Hematopoietic multipotent progenitor cell treated with erythropoietin and hydrocortisone succinate and interleukin-3 and kit ligand, for 15 days (in vitro differentiated cells): ENCODE results near the gene ARAP1.

Source experiments
- DNase-seq: peaks from one replicate; pipeline ENCODE4 v3.0.0-alpha.2; 2015; ENCODE audit warnings: low spot score

The ARAP1 gene

DNA sequence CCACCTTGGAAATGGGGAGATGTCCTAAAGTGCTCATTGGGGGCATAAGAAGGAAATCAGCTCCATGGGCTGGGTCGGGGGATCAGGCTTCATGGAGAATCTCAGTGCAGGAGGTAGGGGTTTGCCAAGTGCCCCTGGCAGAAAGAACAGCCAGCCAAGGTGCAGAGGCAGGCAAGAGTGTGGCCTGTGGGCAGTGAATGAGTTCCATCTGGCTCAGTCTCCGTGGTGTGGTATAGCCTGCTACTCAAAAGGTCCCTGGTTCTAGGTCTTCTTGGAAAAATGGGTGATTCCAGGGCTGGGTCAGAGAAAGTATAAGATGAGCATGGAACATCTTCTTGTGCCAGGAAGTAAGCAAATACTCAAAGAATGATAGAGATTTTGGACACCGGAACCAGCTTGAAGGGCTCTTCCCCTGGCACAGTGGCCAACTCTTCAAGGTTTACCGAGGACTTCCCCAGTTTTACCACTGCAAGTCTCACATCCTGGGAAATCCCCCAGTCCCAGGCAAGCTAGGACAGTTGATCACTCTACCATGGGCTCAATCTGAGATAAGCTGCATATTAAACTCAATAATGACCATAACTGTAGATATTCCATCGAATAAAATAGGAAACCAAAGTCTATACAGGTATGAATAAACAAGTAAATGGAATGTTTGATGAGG is 10.6 kb upstream of the ARAP1 start:
- DNase-seq: no peak

DNA sequence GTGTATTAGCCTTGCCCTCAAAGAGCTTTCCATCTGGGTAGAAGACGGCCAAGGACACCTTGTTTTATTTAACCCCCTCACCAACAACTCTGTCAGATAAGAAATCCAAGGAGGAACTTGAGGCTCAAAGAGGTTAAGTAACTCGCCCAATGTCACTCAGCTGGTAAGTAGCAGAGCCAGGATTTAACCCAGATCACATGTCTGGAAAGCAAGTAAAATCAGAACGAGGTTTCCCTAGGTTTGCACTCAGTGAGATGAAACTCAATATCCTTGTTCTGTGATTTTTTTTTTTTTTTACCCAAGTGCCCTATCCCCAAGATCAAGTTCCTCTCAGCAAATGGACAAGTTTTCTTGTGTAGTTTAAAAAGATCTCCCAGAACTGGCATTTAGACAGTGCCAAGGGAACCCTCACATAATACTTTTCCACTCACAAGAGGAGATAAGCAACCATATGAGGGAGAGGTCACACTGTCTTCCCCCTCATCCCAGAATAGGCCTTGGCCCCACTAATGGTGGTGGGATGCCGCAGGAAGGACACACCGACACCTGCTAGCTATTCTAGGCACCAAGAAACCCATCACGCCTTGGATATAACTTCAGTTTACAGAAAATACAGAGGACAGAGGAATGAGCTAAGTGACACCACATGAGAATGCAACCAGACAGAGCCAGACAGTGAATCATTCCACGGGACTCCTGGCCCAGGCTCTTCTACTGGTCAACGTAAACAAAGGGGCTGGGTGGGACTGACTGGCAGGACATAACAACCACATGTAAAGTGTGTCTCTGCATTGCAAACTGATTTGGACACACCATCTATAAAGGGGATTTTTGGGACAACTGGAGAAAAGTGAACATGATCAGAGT is 8.6 kb upstream of the ARAP1 start:
- no peak for DNase-seq

DNA sequence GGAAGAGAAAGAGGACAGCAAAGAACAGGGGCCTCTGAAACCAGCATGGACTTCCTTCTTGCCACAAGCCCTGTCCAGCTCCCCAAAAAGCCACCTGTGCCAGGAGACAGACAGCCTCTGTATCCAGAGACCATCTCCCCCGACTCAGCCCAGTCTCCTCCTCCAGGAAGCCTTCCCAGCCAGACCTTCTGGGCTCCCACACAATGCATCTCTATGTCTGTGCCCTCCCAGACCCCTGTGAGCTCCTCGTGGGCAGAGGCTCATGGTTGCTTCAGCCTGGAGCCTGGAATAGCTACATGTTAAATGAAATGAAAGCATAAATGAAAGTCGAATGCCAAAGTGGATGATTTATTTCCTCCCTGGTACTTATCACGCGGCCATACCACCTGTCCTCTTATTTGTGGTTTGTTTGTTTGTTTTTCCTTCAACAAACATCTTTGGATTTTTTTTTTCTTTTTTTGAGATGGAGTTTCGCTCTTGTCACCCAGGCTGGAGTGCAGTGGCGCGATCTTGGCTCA is 7.3 kb upstream of the ARAP1 start:
- no peak for DNase-seq

DNA sequence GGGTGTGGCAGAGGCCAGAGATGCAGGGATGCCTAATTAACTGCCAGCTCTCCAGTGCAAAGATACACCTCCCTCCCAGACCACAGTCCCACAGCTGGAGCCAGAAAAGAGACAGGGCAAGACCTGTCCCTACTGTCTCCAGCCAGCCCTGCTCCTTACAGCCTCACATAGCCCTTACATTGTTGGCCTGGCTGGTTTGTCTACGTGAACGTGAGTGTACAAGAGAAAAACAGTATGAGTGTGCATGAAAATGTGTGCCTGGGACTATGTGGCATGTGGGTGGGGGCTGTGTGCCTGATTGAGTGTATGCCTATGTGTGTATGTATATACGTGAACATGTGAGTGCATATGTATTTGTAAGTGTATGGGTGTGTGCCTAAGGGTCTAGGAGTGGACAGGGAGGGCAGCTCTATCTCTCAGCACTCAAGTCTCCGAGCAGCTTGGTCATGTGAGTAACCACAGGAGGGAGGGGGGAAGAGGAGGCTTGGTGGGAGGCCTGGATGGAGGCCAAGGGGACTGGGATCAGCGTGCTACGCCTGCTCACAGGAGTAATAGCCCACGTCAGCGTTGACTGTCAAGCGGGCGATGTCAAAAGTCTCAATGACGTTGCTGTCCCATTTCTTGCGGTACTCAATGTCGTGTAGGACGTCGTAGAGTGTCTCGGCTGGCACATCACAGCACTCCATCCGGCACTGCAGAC is 6.6 kb upstream of the ARAP1 start:
- peak; percentile 17 for DNase-seq

DNA sequence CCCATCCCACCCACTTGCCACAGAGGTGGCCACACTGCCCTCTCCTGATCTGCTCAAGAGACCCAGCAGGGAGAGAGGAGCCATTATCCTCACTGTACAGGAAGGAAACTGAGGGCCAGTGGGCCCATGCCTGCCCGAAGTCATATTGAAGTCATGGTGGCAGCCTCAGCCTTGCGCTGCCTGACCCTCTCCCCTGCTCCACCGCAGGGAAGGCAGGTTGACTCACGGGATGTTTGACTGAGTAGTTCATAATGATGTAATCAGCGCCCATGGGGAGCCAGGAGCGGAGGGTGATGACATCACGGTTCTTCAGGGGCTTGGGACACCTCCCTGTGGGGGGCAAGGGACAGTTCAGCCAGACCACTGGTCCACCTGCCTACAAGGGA is 6.1 kb upstream of the ARAP1 start:
- no peak for DNase-seq

DNA sequence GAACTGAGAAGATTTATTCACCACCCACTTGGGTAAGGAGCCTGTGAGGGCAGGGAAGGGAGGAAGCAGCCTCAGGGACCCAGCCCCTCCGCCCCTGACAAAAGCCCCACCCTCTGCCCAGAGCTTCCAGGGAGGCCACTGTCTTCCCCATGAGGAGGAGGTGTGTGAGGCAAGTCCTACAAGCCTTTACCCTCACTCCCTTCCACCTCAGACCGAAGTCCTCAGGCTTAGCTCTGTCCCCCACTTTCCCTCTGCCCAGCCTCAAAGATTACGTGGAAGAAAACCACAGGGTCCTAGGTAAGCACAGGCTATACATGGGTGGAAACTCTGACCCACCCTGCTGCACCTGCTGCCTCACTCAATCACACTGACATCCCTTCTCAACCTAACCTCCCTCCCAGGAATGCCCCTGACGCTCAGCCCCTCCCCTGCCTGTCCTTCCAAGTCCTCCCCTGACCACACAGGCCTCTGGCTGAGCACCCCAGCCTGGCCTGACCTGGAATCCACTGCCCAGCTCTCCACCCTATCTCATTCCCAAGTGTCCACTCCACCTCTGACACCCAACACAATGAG is 3.6 kb upstream of the ARAP1 start:
- no peak for DNase-seq

DNA sequence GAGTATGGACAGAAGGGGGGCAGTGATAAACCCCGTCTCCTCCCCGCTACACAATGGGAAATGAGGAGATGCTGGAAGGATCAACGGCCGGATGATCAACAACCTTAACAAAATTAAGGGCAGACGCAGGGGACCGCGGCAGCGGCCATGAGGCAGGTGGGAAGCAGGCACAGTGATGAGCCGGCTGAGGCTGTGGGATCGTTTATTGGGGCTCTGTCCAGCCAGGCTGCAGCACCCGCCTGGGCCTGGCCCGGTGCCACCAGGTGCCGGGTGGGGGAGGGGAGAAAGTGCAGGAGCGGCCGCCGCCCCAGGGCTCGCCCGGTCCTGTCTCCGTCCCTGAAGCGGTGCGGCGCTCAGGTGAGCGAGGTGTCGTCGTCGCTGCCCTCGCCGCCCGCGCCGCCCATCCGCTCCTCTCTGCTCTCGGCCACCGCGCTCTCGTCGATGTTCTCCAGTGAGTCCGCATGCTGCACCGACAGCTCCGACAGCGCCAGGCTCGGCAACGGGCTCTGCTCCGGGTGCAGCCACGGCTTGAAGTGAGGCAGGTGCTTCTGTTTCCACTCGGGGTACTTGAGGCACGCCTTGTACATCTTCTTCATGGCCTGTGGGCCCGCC is 2.4 kb upstream of the ARAP1 start:
- DNase-seq: no peak

DNA sequence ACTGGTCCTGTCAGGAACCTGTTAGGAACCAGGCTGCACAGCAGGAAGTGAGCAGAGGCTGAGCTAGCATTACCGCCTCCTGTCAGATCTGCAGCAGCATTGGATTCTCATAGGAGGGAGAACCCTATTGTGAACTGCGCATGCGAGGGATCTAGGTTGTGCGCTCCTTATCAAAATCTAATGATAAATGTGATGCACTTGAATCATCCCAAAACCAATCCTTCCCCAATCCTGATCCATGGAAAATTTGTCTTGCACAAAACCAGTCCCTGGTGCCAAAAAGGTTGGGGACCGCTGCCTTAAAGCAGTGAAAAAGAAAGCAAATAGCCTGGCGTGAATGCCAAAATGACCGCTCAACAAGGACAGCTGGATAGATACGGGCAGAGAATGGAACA is 1.9 kb upstream of the ARAP1 start:
- no peak for DNase-seq

DNA sequence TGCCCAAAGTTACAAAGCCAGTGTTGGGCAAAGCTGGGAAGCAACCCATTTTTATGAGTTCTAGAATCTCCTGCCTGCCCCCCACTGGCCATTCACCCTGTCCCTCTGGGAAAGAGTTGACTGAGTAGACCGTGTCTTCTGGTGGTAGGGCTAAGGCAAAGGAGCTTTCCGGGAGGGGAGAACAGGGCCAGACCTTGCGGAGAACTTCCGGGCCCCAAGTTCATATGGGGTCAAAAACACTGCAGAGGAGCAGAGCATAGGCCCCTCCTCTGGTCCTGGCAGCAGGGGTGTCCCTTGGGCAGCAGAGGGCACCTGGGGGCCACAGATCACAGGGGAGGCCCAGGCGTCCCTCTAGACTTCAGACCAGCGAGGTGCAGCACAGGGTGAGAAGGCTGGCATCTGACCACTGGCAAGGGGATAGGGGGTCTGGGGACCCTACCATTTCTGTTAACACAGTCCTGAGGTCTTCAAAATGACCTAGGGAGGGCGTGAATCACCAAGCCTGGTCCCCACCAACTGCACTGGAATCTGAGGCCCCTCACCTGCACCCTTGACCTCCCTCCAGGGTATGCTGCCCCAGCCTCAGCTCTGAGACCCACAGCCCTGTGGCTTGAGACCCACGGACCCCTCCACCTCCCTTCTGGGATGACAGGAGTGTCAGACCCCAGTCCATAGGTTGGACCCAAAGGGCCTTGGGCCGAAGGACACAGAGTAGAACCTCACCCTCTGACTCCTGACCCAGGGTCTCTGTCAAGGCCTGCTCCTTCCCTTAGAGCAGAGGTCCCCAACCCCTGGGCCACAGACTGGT is 1.3 kb upstream of the ARAP1 start:
- no peak for DNase-seq

DNA sequence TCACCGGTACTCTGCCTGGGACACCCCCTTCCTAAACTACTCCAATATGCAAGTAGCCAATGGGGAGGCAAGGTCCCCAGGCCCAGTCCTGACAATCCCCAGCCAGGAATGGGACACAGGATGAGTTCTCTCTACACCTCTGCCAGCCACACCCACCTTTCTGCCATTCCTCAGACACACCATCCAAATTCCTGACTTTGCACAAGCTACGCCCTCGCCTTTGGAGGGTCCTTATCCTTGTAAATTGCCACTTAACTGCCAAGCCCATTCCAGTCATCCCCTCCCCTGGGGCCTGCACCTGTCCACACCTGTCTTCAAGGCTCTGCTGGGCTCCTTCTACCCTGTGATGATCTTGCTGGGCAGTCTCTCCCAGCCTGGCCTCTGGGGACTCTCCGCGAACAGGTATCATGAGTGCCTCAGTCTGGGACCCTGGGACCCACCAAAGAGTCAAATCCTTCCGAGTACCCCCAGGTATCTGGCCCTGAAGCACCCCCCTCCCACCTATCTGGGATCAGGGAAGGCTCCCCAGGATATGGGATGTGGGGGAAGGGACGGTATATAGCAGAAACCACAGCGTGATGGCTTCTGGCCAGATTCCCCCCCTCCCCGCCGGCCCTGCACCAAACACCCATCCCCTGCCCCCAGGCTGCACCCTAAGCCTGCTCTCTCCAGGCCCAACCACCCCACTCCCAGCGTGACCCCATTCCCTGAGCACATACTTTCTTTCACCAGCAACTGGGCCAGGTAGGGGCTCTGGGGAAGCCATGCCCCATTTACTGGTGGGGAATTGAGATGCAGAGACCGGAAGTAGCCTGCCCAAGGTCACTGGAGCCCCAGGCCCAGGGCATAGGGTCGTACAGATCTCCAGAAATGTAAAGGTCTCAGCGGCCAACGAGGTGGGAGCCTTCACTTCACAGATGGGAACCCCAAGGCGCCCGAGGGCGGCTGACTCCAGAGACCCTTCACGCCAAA is 806 bp downstream of the ARAP1 start:
- no peak for DNase-seq

DNA sequence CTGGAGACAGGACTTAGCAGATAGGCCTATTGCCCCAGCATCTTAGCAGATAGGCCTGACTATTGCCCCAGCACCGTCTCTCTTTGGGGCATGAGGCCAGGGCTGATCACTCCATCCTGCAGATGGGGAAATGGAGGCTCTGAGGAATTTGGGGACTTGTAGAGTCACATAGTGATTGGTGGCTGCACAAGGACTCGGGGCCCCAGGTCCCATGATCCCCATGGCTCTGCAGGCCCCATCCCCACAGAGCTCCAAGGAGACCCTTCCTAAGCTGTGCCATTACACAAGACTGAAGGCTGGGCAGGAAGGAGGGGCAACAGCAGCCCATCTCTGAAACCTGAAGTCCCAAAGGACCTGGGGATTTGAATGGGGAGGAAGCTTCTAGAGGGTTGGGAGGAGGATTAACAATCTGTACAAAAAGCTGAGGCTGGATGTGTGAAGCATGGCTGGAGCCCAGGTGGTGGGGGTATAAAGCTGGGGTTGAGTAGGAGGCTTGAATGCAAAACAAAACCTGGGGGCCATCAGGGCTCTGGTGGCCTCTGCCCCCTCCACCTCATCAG is 1.6 kb downstream of the ARAP1 start:
- no peak for DNase-seq

DNA sequence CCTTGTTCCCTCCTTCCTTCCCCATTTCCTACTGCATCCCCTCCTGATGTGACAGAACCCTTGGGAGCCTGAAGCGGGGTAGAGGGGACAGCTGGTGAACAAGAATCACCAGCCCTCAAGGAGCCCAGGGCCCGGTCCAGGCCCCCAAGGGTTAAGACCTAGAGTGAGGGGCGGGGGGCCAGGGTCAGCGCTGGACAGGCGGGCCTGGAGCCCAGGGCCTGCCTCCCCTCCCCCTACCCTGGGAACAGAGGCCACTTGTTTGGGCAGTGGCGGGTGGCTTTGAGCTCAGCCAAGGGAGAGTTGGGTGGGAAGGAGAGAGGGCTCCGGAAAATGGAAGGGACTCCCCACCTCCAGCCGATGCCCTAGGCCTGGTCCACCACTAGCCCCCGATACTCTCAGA is 2.1 kb downstream of the ARAP1 start:
- no peak for DNase-seq

DNA sequence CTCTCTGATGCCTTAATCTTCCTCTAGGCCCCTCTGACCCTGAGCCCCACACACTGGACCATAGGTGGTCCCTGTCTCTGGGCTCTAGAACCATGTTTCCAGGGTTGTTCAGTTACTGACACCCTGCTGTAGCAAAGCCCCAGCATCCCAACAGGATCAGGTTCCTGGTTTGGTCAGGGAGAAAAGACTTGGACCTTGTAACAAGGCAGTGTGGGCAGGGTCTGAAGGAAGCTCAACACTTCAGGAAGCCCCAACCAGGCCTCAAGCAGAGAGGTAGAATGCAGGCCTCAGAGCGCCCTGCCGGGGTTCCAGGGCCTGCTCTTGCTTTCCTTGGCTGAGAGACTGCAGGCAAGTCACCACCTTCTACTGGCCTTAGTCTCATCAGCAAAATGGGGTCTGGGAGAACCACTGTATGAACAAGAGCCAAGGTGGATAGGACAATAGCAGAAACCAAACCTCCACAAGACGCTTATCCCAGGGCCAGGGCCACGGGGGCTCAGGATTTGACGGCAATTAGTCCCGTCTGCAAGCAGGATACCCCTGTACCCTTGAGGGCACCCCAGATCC is 4.8 kb downstream of the ARAP1 start:
- no peak for DNase-seq

DNA sequence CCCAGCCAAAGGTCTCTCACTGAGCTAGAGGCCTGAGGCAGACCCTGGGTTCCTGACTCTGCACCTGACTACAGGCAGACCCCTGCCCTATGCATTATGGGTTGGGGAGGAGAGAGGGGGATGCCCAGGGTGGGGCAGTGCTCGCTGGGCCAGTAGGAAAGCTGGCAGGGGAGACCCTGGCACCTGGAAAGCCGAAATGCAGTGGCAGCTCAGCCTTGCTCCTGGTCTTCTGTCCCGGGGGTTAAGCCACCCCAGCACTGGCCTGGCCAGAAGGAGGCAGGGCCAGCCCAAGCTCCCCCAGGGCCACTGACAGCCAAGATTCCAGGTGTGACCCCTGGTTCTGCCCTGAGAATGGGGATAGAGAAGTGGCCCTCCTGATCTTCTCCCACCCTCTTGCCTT is 5.4 kb downstream of the ARAP1 start:
- DNase-seq: no peak

DNA sequence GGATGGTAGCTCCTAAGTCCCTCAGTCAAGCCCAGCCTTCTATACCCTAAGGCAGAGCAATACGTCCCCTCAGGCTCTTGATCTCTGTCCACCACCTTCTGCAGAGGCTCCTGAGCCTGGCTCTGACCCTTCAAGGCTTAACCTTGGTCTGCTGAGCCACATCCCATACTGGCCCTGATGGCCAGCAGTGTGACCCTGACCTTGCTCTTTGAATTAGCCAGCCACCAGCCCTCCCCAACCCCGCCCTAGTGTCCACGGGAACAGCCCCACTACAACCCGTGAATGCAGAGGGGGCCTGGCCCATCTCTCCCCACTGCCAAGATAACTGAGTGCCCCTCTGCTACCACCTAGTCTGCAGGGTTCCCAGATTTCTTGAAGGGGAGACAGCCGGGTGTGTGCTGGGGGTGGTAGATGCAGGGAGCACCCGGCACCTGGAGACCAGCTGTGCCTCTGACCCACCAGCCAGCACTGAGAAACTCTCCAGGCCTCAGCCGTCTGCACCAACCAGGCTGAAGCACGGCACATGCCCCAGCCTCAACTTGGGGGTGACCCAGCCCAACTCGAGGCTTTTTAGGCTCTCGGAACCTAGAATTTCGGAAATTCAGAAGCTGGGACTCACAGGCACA is 6.2 kb downstream of the ARAP1 start:
- no peak for DNase-seq

DNA sequence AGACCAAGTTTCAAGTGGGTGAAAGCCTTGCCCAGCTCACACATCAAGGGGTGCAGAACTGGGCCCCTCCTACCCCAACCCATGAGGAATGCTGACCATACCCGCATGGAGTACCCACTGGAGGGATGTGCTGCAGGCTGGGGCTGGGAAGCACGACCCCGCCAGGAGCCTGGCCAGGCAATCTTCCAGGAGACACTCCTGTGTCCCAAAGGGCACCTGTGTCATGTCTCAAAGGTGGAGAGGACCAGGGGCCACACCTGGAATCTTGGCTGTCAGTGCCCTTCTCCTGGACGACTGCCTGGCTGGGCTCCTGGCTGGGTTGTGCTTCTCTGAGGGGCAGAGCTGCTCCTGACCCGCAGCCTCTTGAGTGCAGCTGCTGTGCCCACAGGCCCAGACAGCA is 6.7 kb downstream of the ARAP1 start:
- DNase-seq: no peak

DNA sequence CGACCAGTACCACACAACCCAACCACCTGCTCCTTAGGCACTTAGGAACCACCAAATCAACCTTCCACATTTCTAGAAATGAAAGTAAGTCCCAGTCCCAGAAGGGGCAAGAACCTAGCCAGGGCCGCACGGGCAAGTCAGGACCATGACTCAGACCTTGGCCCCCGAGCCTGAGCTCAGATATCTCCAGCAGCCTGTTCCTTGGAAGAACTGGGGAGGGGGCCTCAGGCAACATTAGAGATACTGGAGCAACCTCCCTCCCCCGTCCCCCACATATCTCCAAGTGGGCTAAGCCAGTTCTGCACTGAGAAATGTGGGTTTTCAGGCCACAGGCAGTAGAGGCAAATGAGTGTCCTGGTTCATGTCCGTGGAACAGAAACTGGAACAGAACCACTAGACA is 7.7 kb downstream of the ARAP1 start:
- no peak for DNase-seq

DNA sequence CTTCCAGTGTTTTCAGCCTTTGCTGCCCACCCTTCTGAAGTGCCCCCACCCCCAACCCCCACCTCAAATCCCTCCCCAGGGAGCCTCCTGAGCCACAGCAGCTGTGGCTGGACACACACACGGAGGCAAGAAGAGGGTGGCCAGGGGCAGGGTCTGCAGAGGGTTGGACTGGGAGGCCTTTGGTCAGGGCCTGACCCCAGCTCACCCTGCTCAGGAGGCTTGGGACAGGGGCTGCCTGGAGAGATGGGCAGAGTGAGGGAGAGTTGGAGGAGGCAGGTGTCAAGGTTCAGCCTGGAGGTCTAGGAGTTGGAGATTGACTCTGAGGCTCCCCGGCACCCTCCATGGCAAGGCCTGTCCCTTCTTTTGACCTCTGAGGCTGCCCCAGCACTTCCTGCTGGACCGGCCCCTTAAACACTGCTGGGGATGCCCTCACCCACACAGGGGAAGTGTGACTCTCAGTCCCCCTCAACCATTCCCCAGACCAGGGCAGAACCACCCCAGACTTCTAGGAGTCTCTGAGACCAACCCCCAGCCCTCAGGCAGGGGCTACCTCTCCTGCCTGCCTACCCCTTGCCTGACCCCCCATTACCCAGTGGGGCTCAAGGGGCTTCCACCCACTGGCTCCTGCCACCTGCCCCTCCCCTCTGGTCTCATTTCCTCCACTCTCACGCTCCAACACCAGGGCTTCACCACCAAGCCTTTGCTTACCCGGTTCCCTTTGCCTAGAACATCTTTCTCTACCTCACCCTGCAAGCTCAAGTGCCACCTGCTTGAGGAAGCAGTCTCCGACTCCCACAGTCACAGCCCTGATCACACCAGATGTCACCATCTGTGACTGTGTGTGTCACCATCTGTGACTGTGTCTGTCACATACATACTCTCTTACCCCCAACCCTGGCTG is 8.6 kb downstream of the ARAP1 start:
- DNase-seq: no peak
